Cardiac fibroblast (primary cell): ENCODE measurements around the gene SEMA5B.

Experiments used
- DNase-seq, 2 donors: peaks; one replicate each; pipeline versions ENCODE4 v3.0.0 to v3.0.0-alpha.2; 2010; ENCODE audit warnings: low read depth in 2 of 2
- H3K4me3 ChIP-seq, 2 donors: replicated peaks in 1 of 2; 1 replicate in 1 of 2; 2 replicates in 1 of 2; pipeline ENCODE4 v1.5.1; 2011; ENCODE audit warnings: low read depth in 2 of 2, low read length in 2 of 2, mild to moderate bottlenecking in 2 of 2, moderate library complexity in 1 of 2
- CTCF ChIP-seq: IDR thresholded peaks from one replicate; pipeline ENCODE4 v1.5.1; 2011; ENCODE audit warnings: low read depth, mild to moderate bottlenecking, low read length, inconsistent platforms

Gene SEMA5B

GRCh38 chr3:123048480-123049237, 21.1 kb upstream of the SEMA5B start:
- no peak for TF ChIP-seq CTCF
- H3K4me3 ChIP-seq = no peak overlapping the region
- DNase-seq = no peak

- no peak for DNase-seq
- no peak for TF ChIP-seq CTCF
- no peak overlapping the region for H3K4me3 ChIP-seq
Measured at GRCh38 chr3:123047062-123047319, 19.4 kb upstream of the SEMA5B start.

GRCh38 chr3:123046262-123047061, 18.9 kb upstream of the SEMA5B start:
- no peak for TF ChIP-seq CTCF
- peak in 1 of 2 donors; percentile 83 for DNase-seq
- no peak overlapping the region for H3K4me3 ChIP-seq

GRCh38 chr3:123044981-123045763, 17.6 kb upstream of the SEMA5B start:
- no peak overlapping the region for H3K4me3 ChIP-seq
- TF ChIP-seq CTCF = no peak
- peak in 1 of 2 donors; percentile 38 for DNase-seq

GRCh38 chr3:123042413-123042812, 14.8 kb upstream of the SEMA5B start:
- TF ChIP-seq CTCF = no peak
- H3K4me3 ChIP-seq = no peak overlapping the region
- DNase-seq = no peak

GRCh38 chr3:123039178-123039577, 11.6 kb upstream of the SEMA5B start:
- H3K4me3 ChIP-seq = no peak overlapping the region
- DNase-seq = no peak
- TF ChIP-seq CTCF = no peak
